ENCODE results near the gene PSD.

PSD gene

GRCh38 chr10:102419269-102420180, 940 bp upstream of the PSD start:
- DNase-seq = no peak

GRCh38 chr10:102416695-102417094, 1.9 kb downstream of the PSD start:
- no peak for DNase-seq

- DNase-seq = no peak
These were observed 2.3 kb downstream of the PSD start for GRCh38 chr10:102416283-102416682.

- DNase-seq = no peak
These were observed 3.8 kb downstream of the PSD start for GRCh38 chr10:102414749-102415148.

GRCh38 chr10:102413806-102414561, 4.6 kb downstream of the PSD start:
- no peak for DNase-seq

GRCh38 chr10:102413053-102413705, 5.4 kb downstream of the PSD start:
- peak; percentile 16 for DNase-seq

GRCh38 chr10:102412293-102412692, 6.3 kb downstream of the PSD start:
- DNase-seq = no peak

- no peak for DNase-seq
These were observed 7.0 kb downstream of the PSD start for GRCh38 chr10:102411341-102412255.

- DNase-seq = no peak
These were observed 8.0 kb downstream of the PSD start for GRCh38 chr10:102410429-102411073.

- no peak for DNase-seq
These were observed 8.8 kb downstream of the PSD start for GRCh38 chr10:102409604-102410428.

- DNase-seq = no peak
These were observed 9.6 kb downstream of the PSD start for GRCh38 chr10:102408728-102409603.

GRCh38 chr10:102408131-102408727, 10.4 kb downstream of the PSD start:
- DNase-seq = no peak

- no peak for DNase-seq
These were observed 11.0 kb downstream of the PSD start for GRCh38 chr10:102407425-102408130.

GRCh38 chr10:102406815-102407214, 11.8 kb downstream of the PSD start:
- DNase-seq = no peak

GRCh38 chr10:102405632-102406031, 13.0 kb downstream of the PSD start:
- no peak for DNase-seq

GRCh38 chr10:102405108-102405571, 13.4 kb downstream of the PSD start:
- DNase-seq = no peak

- no peak for DNase-seq
These were observed 14.1 kb downstream of the PSD start for GRCh38 chr10:102404361-102405107.

GRCh38 chr10:102403115-102403514, 15.5 kb downstream of the PSD start:
- no peak for DNase-seq

Data from NCI-H2029 treated with DMSO at 0.1 percent for 48 hours (cell line).